Liver (tissue), 9 donors: ENCODE data around the gene PLXNB1. TPM values are rescaled to one million over a fixed set of nuclear protein-coding genes. Genes with fewer than 3 reads are reported as not detected.

Source experiments
- DNase-seq: peaks from one replicate; pipeline ENCODE4 v3.0.0-alpha.2; 2017; ENCODE audit warnings: low spot score
- H3K27ac ChIP-seq, 2 donors: one replicate each; pipeline ENCODE4 v1.7.0; 2013; ENCODE audit warnings: inconsistent platforms in 2 of 2, low read length in 2 of 2, control low read depth in 1 of 2, low read depth in 1 of 2, mild to moderate bottlenecking in 1 of 2
- H3K27me3 ChIP-seq, 4 donors: one replicate each; pipeline versions ENCODE4 v1.6.1 to v1.7.0; 2013; ENCODE audit warnings: low read length in 3 of 4, inconsistent platforms in 1 of 4, mild to moderate bottlenecking in 1 of 4, moderate library complexity in 1 of 4; ENCODE audit not compliant: control insufficient read depth in 4 of 4, insufficient read depth in 4 of 4
- H3K36me3 ChIP-seq, 4 donors: one replicate each; pipeline versions ENCODE4 v1.6.1 to v1.7.0; 2013; ENCODE audit warnings: low read length in 3 of 4, mild to moderate bottlenecking in 3 of 4, low read depth in 1 of 4, moderate library complexity in 1 of 4; ENCODE audit not compliant: control insufficient read depth in 4 of 4, insufficient read depth in 3 of 4
- H3K4me1 ChIP-seq, 4 donors: one replicate each; pipeline versions ENCODE4 v1.6.1 to v1.7.0; 2013; ENCODE audit warnings: low read length in 3 of 4, mild to moderate bottlenecking in 3 of 4, moderate library complexity in 1 of 4; ENCODE audit not compliant: control insufficient read depth in 4 of 4, insufficient read depth in 4 of 4
- H3K4me3 ChIP-seq, 3 donors: one replicate each; pipeline versions ENCODE4 v1.6.1 to v1.7.0; 2013; ENCODE audit warnings: low read length in 3 of 3, control low read depth in 1 of 3, low read depth in 1 of 3, mild to moderate bottlenecking in 1 of 3
- H3K9ac ChIP-seq, 2 donors: one replicate each; pipeline ENCODE4 v1.7.0; 2013; ENCODE audit warnings: low read length in 2 of 2, mild to moderate bottlenecking in 2 of 2, moderate library complexity in 2 of 2, control low read depth in 1 of 2, low read depth in 1 of 2
- H3K9me3 ChIP-seq, 4 donors: one replicate each; pipeline versions ENCODE4 v1.6.1 to v1.7.0; 2013; ENCODE audit warnings: low read length in 3 of 4; ENCODE audit not compliant: control insufficient read depth in 4 of 4
- ATF3 ChIP-seq: IDR thresholded peaks from 2 replicates; pipeline ENCODE4 v1.6.1; 2016; ENCODE audit warnings: antibody characterized with exemption
- EGR1 ChIP-seq, 2 donors: IDR thresholded peaks; 2 replicates each; pipeline ENCODE4 v1.6.1; 2016 to 2018; ENCODE audit warnings: antibody characterized with exemption in 2 of 2, low read depth in 2 of 2
- FOXA1 ChIP-seq: IDR thresholded peaks from 2 replicates; pipeline ENCODE4 v1.6.1; 2016; ENCODE audit warnings: antibody characterized with exemption
- FOXA2 ChIP-seq: IDR thresholded peaks from 2 replicates; pipeline ENCODE4 v1.6.1; 2016; ENCODE audit warnings: antibody characterized with exemption
- GABPA ChIP-seq, 2 donors: IDR thresholded peaks in 1 of 2; conservative IDR thresholded peaks in 1 of 2; 2 replicates each; pipeline ENCODE4 v1.6.1; 2016; ENCODE audit warnings: antibody characterized with exemption in 2 of 2, mild to moderate bottlenecking in 1 of 2, moderate library complexity in 1 of 2
- HNF4A ChIP-seq, 2 donors: conservative IDR thresholded peaks; 2 replicates each; pipeline ENCODE4 v1.6.1; 2016; ENCODE audit warnings: antibody characterized with exemption in 2 of 2, mild to moderate bottlenecking in 2 of 2
- HNF4G ChIP-seq: IDR thresholded peaks from 2 replicates; pipeline ENCODE4 v1.6.1; 2016; ENCODE audit warnings: antibody characterized with exemption
- JUND ChIP-seq, 2 donors: IDR thresholded peaks; 2 replicates each; pipeline ENCODE4 v1.6.1; 2016; ENCODE audit warnings: antibody characterized with exemption in 2 of 2
- NR2F2 ChIP-seq: IDR thresholded peaks from 2 replicates; pipeline ENCODE4 v1.6.1; 2016; ENCODE audit warnings: antibody characterized with exemption
- REST ChIP-seq: IDR thresholded peaks from 2 replicates; pipeline ENCODE4 v1.6.1; 2016; ENCODE audit warnings: antibody characterized with exemption, mild to moderate bottlenecking
- RXRA ChIP-seq, 2 donors: IDR thresholded peaks; 2 replicates each; pipeline ENCODE4 v1.6.1; 2017 to 2018; ENCODE audit warnings: antibody characterized with exemption in 2 of 2, mild to moderate bottlenecking in 1 of 2
- SP1 ChIP-seq: IDR thresholded peaks from 2 replicates; pipeline ENCODE4 v1.6.1; 2018; ENCODE audit warnings: antibody characterized with exemption, mild to moderate bottlenecking
- TAF1 ChIP-seq: conservative IDR thresholded peaks from 2 replicates; pipeline ENCODE4 v1.6.1; 2016; ENCODE audit warnings: antibody characterized with exemption, mild to moderate bottlenecking
- YY1 ChIP-seq: IDR thresholded peaks from 2 replicates; pipeline ENCODE4 v1.6.1; 2016; ENCODE audit warnings: antibody characterized with exemption, mild to moderate bottlenecking
- ZBTB33 ChIP-seq: IDR thresholded peaks from 2 replicates; pipeline ENCODE4 v1.6.1; 2016; ENCODE audit warnings: antibody characterized with exemption
- WGBS: extraction: QIAGEN DNeasy Blood & Tissue Kit; methylation state at CpG from one replicate; pipeline ENCODE4 v1.1.7; 2013; 5-methylcytosine and 5-hydroxymethylcytosine counted together
- polyA plus RNA-seq, 2 donors: library from polyadenylated mRNA; stranded (reverse) in 1 of 2; unstranded in 1 of 2; fragments of 200-250 nt in 1 of 2; fragments of >200 nt in 1 of 2; fragmentation: Nextera tagmentation in 1 of 2; extraction: Ambion mirVana in 1 of 2; gene quantifications; one replicate each; pipeline versions ENCODE4 v1.2.1 to v1.2.3, GENCODE V29; 2013 to 2015
- total RNA-seq, 2 donors: library from RNA; depleted of rRNA; stranded (reverse); fragments of >200 nt; gene quantifications; one replicate each; pipeline ENCODE4 v1.2.3, GENCODE V29; 2014
- TF ChIP-seq, protein P1 (sequence below): IDR thresholded peaks from 2 replicates; pipeline ENCODE4 v1.6.1; 2016; ENCODE audit warnings: antibody characterized with exemption
- TF ChIP-seq, protein P2 (sequence below): fragments of 150-350 bp; IDR thresholded peaks from 2 replicates; pipeline ENCODE4 v1.5.1; 2017; ENCODE audit warnings: improper control_type of control experiment, low read depth, low read length; ENCODE audit not compliant: missing input control
- donor health status: healthy.
- donor health status: healthy.
- donor health status: healthy.
- donor health status: healthy.
- donor health status: healthy.

Gene PLXNB1
- total and polyA plus RNA-seq, 4 donors = 38.1 to 204 (median 72.9) TPM

- Histone ChIP-seq H3K4me3 (no peak overlapping the region), H3K27me3 (no peaks in the 10 kb centered on the region), H3K9ac (no peak overlapping the region), H3K36me3 (peaks cover 0 to 7% (median 2%) of the 10 kb centered on the region in 4 donors), H3K27ac (peak overlapping the region; percentile 43 to 44), H3K9me3 (no peaks in the 10 kb centered on the region), H3K4me1 (peaks cover 27 to 78% (median 56%) of the 10 kb centered on the region in 4 donors)
- TF ChIP-seq, protein P1, sequence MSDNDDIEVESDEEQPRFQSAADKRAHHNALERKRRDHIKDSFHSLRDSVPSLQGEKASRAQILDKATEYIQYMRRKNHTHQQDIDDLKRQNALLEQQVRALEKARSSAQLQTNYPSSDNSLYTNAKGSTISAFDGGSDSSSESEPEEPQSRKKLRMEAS = no peak
- TF ChIP-seq YY1 (no peak), FOXA2 (no peak), JUND (IDR thresholded peaks at IDR 0.05) (no peak), TAF1 (no peak), EGR1 (IDR thresholded peaks at IDR 0.05; ENCODE audit: low read depth in 2 of 2) (no peak), ZBTB33 (no peak), NR2F2 (no peak), HNF4A (conservative IDR thresholded peaks at IDR 0.05) (no peak), RXRA (IDR thresholded peaks at IDR 0.05) (no peak), HNF4G (no peak), FOXA1 (no peak), REST (no peak)
- TF ChIP-seq, protein P2, sequence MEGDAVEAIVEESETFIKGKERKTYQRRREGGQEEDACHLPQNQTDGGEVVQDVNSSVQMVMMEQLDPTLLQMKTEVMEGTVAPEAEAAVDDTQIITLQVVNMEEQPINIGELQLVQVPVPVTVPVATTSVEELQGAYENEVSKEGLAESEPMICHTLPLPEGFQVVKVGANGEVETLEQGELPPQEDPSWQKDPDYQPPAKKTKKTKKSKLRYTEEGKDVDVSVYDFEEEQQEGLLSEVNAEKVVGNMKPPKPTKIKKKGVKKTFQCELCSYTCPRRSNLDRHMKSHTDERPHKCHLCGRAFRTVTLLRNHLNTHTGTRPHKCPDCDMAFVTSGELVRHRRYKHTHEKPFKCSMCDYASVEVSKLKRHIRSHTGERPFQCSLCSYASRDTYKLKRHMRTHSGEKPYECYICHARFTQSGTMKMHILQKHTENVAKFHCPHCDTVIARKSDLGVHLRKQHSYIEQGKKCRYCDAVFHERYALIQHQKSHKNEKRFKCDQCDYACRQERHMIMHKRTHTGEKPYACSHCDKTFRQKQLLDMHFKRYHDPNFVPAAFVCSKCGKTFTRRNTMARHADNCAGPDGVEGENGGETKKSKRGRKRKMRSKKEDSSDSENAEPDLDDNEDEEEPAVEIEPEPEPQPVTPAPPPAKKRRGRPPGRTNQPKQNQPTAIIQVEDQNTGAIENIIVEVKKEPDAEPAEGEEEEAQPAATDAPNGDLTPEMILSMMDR = no peak
- 38% methylated on average over 13 of the region's 13 CpGs for WGBS
- DNase-seq = no peak
Observed at GRCh38 chr3:48425281-48425812, 4.5 kb downstream of the PLXNB1 start.

DNA sequence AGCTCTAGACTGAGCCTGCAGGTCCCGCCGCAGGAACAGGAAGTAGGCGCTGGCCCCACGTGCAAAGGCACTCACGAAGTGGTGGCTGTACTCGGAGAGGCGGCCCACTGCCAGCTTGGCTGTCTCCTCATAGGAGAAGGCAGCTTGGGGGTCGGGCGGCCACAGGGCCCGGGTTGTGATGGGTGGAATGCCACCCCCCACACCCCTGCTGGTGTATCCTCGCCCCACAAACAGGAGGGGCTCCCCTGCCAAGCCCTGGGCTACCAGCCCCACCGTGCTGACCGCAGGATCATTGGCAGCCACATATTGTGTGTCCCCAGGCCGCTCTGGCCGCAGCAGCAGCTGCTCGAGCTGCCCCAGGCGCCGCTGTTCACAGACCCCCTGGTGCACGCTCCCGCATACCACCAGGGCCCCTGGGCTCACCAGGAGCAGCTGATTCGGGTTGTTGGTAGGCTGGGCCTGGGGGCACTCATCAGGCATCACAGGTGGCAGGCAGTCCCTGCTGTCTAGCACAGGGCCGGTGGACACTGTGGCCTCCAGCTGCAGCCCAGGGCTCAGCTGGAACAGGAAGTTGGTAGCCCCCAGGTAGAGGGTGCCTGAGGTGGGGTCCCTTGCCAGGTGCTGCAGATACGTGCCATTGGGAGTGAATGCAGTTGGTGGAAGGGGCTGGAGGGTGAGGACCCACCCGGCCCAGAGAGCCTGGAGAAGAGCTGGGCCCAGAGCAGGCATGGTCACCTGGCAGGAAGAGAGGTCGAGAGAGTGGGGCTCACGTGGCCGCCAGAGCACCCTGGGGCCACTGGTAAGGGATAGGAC, 5.8 kb downstream of the PLXNB1 start:
- H3K27me3 ChIP-seq = no peaks in the 10 kb centered on the region
- peaks cover 27 to 74% (median 53%) of the 10 kb centered on the region in 4 donors for H3K4me1 ChIP-seq
- peaks cover 0 to 12% (median 5%) of the 10 kb centered on the region in 4 donors for H3K36me3 ChIP-seq
- no peak overlapping the region for H3K27ac ChIP-seq
- WGBS = 87% methylated on average over 27 of the region's 27 CpGs
- H3K9ac ChIP-seq = no peak overlapping the region
- DNase-seq = no peak
- H3K9me3 ChIP-seq = no peaks in the 10 kb centered on the region
- no peak overlapping the region for H3K4me3 ChIP-seq
- TF ChIP-seq, protein P2 = no peak
- TF ChIP-seq YY1 (no peak), FOXA1 (no peak), JUND (IDR thresholded peaks at IDR 0.05) (no peak), RXRA (IDR thresholded peaks at IDR 0.05) (no peak), HNF4G (no peak), SP1 (no peak), GABPA (IDR thresholded peaks at IDR 0.05 in 1 of 2, conservative IDR thresholded peaks at IDR 0.05 in 1 of 2) (no peak), ATF3 (no peak), EGR1 (IDR thresholded peaks at IDR 0.05; ENCODE audit: low read depth in 2 of 2) (no peak), ZBTB33 (no peak)
- TF ChIP-seq, protein P1 = no peak
